CD14-positive monocyte (primary cell): ENCODE data around the gene PET100. TPM values are rescaled to one million over a fixed set of nuclear protein-coding genes. Genes with fewer than 3 reads are reported as not detected.

Experiments
- DNase-seq, 3 donors: peaks; one replicate each; pipeline ENCODE4 v3.0.0-alpha.2; 2011 to 2022
- H2AFZ ChIP-seq: 2 replicates; pipeline ENCODE4 v1.6.0; 2012; ENCODE audit warnings: mild to moderate bottlenecking, low read depth, low read length, inconsistent platforms; ENCODE audit not compliant: insufficient read depth, poor library complexity, severe bottlenecking
- H3K27ac ChIP-seq, 2 donors: 1 replicate in 1 of 2; 2 replicates in 1 of 2; pipeline ENCODE4 v1.5.1; 2012 to 2013; ENCODE audit warnings: low read length in 2 of 2, control low read depth in 1 of 2, inconsistent platforms in 1 of 2, low read depth in 1 of 2, mild to moderate bottlenecking in 1 of 2
- H3K27me3 ChIP-seq, 2 donors: one replicate each; pipeline versions ENCODE4 v1.6.0 to v1.6.1; 2011 to 2013; ENCODE audit warnings: low read length in 2 of 2; ENCODE audit not compliant: control insufficient read depth in 2 of 2, insufficient read depth in 2 of 2
- H3K36me3 ChIP-seq, 2 donors: replicated peaks in 1 of 2; 1 replicate in 1 of 2; 2 replicates in 1 of 2; pipeline versions ENCODE4 v1.5.1 to v1.6.1; 2012 to 2013; ENCODE audit warnings: low read length in 2 of 2, control low read depth in 1 of 2, inconsistent platforms in 1 of 2, mild to moderate bottlenecking in 1 of 2; ENCODE audit not compliant: insufficient read depth in 2 of 2, control insufficient read depth in 1 of 2
- H3K4me1 ChIP-seq, 2 donors: 1 replicate in 1 of 2; 2 replicates in 1 of 2; pipeline versions ENCODE4 v1.5.1 to v1.6.1; 2012 to 2013; ENCODE audit warnings: low read length in 2 of 2, control low read depth in 1 of 2, inconsistent platforms in 1 of 2, mild to moderate bottlenecking in 1 of 2, moderate library complexity in 1 of 2; ENCODE audit not compliant: insufficient read depth in 2 of 2, control insufficient read depth in 1 of 2
- H3K4me2 ChIP-seq: replicated peaks from 2 replicates; pipeline ENCODE3; 2012; ENCODE audit warnings: low read length, moderate library complexity, mild to moderate bottlenecking; ENCODE audit not compliant: poor library complexity, severe bottlenecking; ENCODE audit errors: extremely low read depth
- H3K4me3 ChIP-seq, 3 experiments: fragments of 200-600 bp in 1 of 3; sonication (generic) in 1 of 3; replicated peaks in 1 of 3; 1 replicate in 2 of 3; 2 replicates in 1 of 3; pipeline ENCODE4 v1.5.1; 2011 to 2013; ENCODE audit warnings: low read length in 3 of 3, mild to moderate bottlenecking in 3 of 3, control low read depth in 2 of 3, low read depth in 2 of 3, inconsistent platforms in 1 of 3, moderate library complexity in 1 of 3
- H3K79me2 ChIP-seq: 2 replicates; pipeline ENCODE4 v1.6.0; 2012; ENCODE audit warnings: mild to moderate bottlenecking, control low read depth, inconsistent platforms, low read length, moderate library complexity; ENCODE audit not compliant: insufficient read depth
- H3K9ac ChIP-seq: 2 replicates; pipeline ENCODE4 v1.6.0; 2017; ENCODE audit warnings: low read length, mild to moderate bottlenecking; ENCODE audit not compliant: insufficient read depth, poor library complexity, severe bottlenecking
- H3K9me3 ChIP-seq, 2 donors: replicated peaks in 1 of 2; 1 replicate in 1 of 2; 2 replicates in 1 of 2; pipeline versions ENCODE4 v1.5.1 to v1.6.1; 2012 to 2013; ENCODE audit warnings: low read length in 2 of 2, control low read depth in 1 of 2; ENCODE audit not compliant: control insufficient read depth in 1 of 2, insufficient read depth in 1 of 2
- H4K20me1 ChIP-seq: 2 replicates; pipeline ENCODE4 v1.6.0; 2012; ENCODE audit warnings: mild to moderate bottlenecking, low read length, control low read depth, moderate library complexity; ENCODE audit not compliant: insufficient read depth
- H3K27ac Mint-ChIP-seq, 7 donors: one replicate each; pipeline ENCODE4 v1.8.0; 2020; ENCODE audit warnings: mild to moderate bottlenecking in 7 of 7, mixed read lengths in 7 of 7, moderate library complexity in 6 of 7, inconsistent platforms in 2 of 7
- H3K27me3 Mint-ChIP-seq, 3 donors: one replicate each; pipeline ENCODE4 v1.8.0; 2021 to 2022; ENCODE audit warnings: low read depth in 3 of 3, mild to moderate bottlenecking in 3 of 3, mixed read lengths in 3 of 3, moderate library complexity in 3 of 3, inconsistent platforms in 1 of 3
- H3K36me3 Mint-ChIP-seq, 2 donors: one replicate each; pipeline ENCODE4 v1.8.0; 2020; ENCODE audit warnings: mixed read lengths in 2 of 2, inconsistent platforms in 1 of 2, mild to moderate bottlenecking in 1 of 2
- H3K4me1 Mint-ChIP-seq: one replicate; pipeline ENCODE4 v1.8.0; 2020; ENCODE audit warnings: mild to moderate bottlenecking, mixed read lengths
- H3K4me3 Mint-ChIP-seq, 2 donors: one replicate each; pipeline ENCODE4 v1.8.0; 2020; ENCODE audit warnings: mild to moderate bottlenecking in 2 of 2, mixed read lengths in 2 of 2, moderate library complexity in 1 of 2
- H3K9me3 Mint-ChIP-seq, 7 donors: one replicate each; pipeline ENCODE4 v1.8.0; 2020 to 2022; ENCODE audit warnings: mixed read lengths in 7 of 7, mild to moderate bottlenecking in 6 of 7, moderate library complexity in 6 of 7, inconsistent platforms in 2 of 7
- WGBS: methylation state at CpG from one replicate; pipeline ENCODE4 v1.1.5; 2013; ENCODE audit warnings: missing lambda C conversion rate; ENCODE audit not compliant: insufficient coverage; 5-methylcytosine and 5-hydroxymethylcytosine counted together
- intact Hi-C, 2 donors: fragments of 100-400 bp; cut with micrococcal nuclease; formaldehyde crosslinking; loops; one replicate each; pipeline versions ENCODE4 v1.15.0 to v1.15.1; 2023
- polyA plus RNA-seq, 3 donors: library from polyadenylated mRNA; depleted of rRNA in 1 of 3; unstranded in 2 of 3; stranded (reverse) in 1 of 3; fragments of 300-500 nt in 2 of 3; fragments of >200 nt in 1 of 3; fragmentation: Illumina TruSeq in 2 of 3; gene quantifications; 1 replicate in 2 of 3; 2 replicates in 1 of 3; pipeline ENCODE4 v1.2.3, GENCODE V29; 2012 to 2021
- TF ChIP-seq, protein P1 (sequence below): fragments of 200-600 bp; IDR thresholded peaks from one replicate; pipeline ENCODE4 v1.8.0; 2022; ENCODE audit warnings: antibody characterized with exemption, mild to moderate bottlenecking

Gene PET100
- polyA plus RNA-seq, 3 donors: 64.6 to 386 (median 300) TPM

DNA sequence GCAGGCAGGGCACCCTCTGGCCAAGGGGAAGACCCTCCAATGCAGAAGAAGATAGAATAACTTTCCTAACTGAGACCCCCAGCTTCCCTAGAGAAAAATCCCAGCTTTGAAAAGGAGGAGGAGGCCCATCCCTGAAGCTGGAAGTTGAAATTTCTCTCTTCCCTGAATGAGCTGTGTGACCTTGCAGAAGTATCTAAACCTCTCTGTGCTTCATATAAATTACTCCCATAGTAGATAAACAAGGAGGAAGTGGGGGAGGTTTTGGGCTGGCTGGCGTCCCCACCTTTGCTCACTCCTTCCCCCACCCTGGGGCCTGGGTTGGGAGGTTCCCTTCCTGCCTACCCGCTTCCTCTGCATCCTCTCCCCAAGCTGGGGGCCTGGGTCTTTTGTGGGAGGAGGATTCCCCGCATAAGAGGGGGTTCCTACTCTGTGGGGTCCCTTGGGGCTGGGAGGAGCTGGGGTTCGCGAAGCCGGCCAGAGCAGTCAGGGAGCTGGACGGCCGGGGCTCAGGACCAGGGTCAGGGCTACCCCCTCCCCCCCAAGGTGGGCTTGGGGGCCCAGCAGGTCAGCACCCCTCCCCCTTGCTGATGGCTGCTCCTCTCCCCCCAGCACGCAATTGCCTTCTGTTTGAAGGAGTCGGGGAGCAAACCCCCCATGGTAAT lies 22.2 kb upstream of the PET100 start:
- H3K9me3 Mint-ChIP-seq: peaks cover 0 to 7% (median 6%) of the 10 kb centered on the region in 7 donors
- no peak overlapping the region for H3K4me2 ChIP-seq
- no peak overlapping the region for H3K9ac ChIP-seq
- H3K36me3 ChIP-seq: no peaks in the 10 kb centered on the region
- peaks cover 9 to 26% (median 16%) of the 10 kb centered on the region in 3 donors for H3K27me3 Mint-ChIP-seq
- TF ChIP-seq, protein P1, sequence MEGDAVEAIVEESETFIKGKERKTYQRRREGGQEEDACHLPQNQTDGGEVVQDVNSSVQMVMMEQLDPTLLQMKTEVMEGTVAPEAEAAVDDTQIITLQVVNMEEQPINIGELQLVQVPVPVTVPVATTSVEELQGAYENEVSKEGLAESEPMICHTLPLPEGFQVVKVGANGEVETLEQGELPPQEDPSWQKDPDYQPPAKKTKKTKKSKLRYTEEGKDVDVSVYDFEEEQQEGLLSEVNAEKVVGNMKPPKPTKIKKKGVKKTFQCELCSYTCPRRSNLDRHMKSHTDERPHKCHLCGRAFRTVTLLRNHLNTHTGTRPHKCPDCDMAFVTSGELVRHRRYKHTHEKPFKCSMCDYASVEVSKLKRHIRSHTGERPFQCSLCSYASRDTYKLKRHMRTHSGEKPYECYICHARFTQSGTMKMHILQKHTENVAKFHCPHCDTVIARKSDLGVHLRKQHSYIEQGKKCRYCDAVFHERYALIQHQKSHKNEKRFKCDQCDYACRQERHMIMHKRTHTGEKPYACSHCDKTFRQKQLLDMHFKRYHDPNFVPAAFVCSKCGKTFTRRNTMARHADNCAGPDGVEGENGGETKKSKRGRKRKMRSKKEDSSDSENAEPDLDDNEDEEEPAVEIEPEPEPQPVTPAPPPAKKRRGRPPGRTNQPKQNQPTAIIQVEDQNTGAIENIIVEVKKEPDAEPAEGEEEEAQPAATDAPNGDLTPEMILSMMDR: no peak
- H3K36me3 Mint-ChIP-seq: no peaks in the 10 kb centered on the region
- no peak overlapping the region for H3K27ac ChIP-seq
- H4K20me1 ChIP-seq: no peaks in the 10 kb centered on the region
- peaks cover 0 to 8% of the 10 kb centered on the region in 2 donors for H3K9me3 ChIP-seq
- H3K4me3 ChIP-seq: no peak overlapping the region
- DNase-seq: peak in 1 of 3 donors; percentile 2
- 100% methylated on average over 1 of the region's 10 CpGs for WGBS
- no peak overlapping the region for H3K27ac Mint-ChIP-seq
- H3K27me3 ChIP-seq: no peaks in the 10 kb centered on the region
- H3K4me3 Mint-ChIP-seq: no peak overlapping the region
- H3K4me1 ChIP-seq: no peaks in the 10 kb centered on the region
- no peaks in the 10 kb centered on the region for H3K4me1 Mint-ChIP-seq
- H3K79me2 ChIP-seq: no peaks in the 10 kb centered on the region
- intact Hi-C loops: no loop called here
- H2AFZ ChIP-seq: no peak overlapping the region

DNA sequence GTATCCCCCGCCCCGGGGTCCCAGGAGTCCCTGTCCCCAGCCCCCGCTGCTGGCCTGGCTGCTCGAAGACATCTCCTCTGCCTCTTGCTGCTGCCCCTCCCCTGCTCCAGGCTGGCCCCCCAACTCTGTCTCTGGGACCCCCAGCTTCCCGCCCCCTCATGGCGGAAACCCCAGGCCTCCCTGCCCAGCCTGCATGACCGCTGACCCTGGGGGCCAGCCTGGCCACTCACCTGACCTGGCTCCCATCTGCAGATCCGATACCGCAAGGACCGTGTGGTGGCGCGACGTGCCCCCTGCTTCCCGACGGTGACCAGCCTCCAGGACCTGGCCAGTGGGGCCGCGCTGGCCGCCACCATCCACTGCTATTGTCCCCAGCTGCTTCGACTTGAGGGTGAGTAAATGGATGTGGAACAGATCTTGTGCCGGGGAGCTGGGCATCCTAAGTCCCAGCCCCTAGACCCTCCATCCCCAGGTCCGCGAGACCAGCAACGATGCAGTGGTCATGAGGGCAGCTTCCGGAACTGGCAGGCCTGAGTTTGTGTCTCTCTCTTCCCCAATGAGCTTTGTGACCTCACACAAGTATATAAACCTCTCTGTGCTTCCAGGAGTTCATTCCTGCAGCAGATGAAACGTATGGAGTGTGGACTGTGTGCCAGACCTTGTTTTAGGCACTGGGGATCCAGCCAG lies 21.6 kb upstream of the PET100 start:
- H3K4me2 ChIP-seq: no peak overlapping the region
- H3K79me2 ChIP-seq: no peaks in the 10 kb centered on the region
- WGBS: 94% methylated on average over 15 of the region's 25 CpGs
- peaks cover 7 to 21% (median 16%) of the 10 kb centered on the region in 3 donors for H3K27me3 Mint-ChIP-seq
- no peaks in the 10 kb centered on the region for H3K36me3 ChIP-seq
- no peaks in the 10 kb centered on the region for H3K27me3 ChIP-seq
- no peaks in the 10 kb centered on the region for H3K36me3 Mint-ChIP-seq
- no peak overlapping the region for H3K27ac Mint-ChIP-seq
- no peak overlapping the region for H3K27ac ChIP-seq
- peaks cover 0 to 8% of the 10 kb centered on the region in 2 donors for H3K9me3 ChIP-seq
- intact Hi-C loops: no loop called here
- peaks cover 0 to 7% (median 6%) of the 10 kb centered on the region in 7 donors for H3K9me3 Mint-ChIP-seq
- H4K20me1 ChIP-seq: no peaks in the 10 kb centered on the region
- no peak overlapping the region for H3K4me3 ChIP-seq
- no peak overlapping the region for H3K4me3 Mint-ChIP-seq
- TF ChIP-seq, protein P1: no peak
- H3K4me1 Mint-ChIP-seq: no peaks in the 10 kb centered on the region
- H3K9ac ChIP-seq: no peak overlapping the region
- no peaks in the 10 kb centered on the region for H3K4me1 ChIP-seq
- no peak overlapping the region for H2AFZ ChIP-seq
- peak in 1 of 3 donors; percentile 1 for DNase-seq
